Mesendoderm (in vitro differentiated cells): ENCODE measurements around the gene RHBDL2.

ENCODE experiments used
- DNase-seq: peaks from one replicate; pipeline ENCODE4 v3.0.0; 2013
- H2AK5ac ChIP-seq: 2 replicates; pipeline ENCODE4 v1.6.1; 2013; ENCODE audit warnings: low read length, inconsistent platforms
- H2BK120ac ChIP-seq: 2 replicates; pipeline ENCODE4 v1.6.1; 2013; ENCODE audit warnings: low read depth, mild to moderate bottlenecking, low read length, moderate library complexity, mixed read lengths
- H2BK15ac ChIP-seq: replicated peaks from 2 replicates; pipeline ENCODE4 v1.6.1; 2013; ENCODE audit warnings: low read depth, mild to moderate bottlenecking, moderate library complexity
- H2BK5ac ChIP-seq: 2 replicates; pipeline ENCODE4 v1.6.1; 2013; ENCODE audit warnings: low read length, inconsistent platforms
- H3K18ac ChIP-seq: 2 replicates; pipeline ENCODE4 v1.6.1; 2013; ENCODE audit warnings: mild to moderate bottlenecking, low read length, mixed read lengths
- H3K23ac ChIP-seq: one replicate; pipeline ENCODE4 v1.6.1; 2013; ENCODE audit warnings: low read length
- H3K27ac ChIP-seq: 2 replicates; pipeline ENCODE4 v1.5.1; 2013; ENCODE audit warnings: low read depth, mild to moderate bottlenecking, inconsistent platforms, low read length, moderate library complexity
- H3K27me3 ChIP-seq: 2 replicates; pipeline ENCODE4 v1.6.1; 2013; ENCODE audit warnings: low read length, control low read depth, mild to moderate bottlenecking, inconsistent platforms; ENCODE audit not compliant: insufficient read depth, poor library complexity
- H3K36me3 ChIP-seq: 2 replicates; pipeline ENCODE4 v1.6.1; 2013; ENCODE audit warnings: low read length, inconsistent platforms; ENCODE audit not compliant: control insufficient read depth, insufficient read depth
- H3K4ac ChIP-seq: one replicate; pipeline ENCODE4 v1.6.1; 2013; ENCODE audit warnings: low read depth, mild to moderate bottlenecking, low read length, moderate library complexity
- H3K4me1 ChIP-seq: 2 replicates; pipeline ENCODE4 v1.6.1; 2013; ENCODE audit warnings: low read depth, low read length, inconsistent platforms; ENCODE audit not compliant: control insufficient read depth
- H3K4me2 ChIP-seq: 2 replicates; pipeline ENCODE4 v1.6.1; 2013; ENCODE audit warnings: low read length
- H3K4me3 ChIP-seq: 2 replicates; pipeline ENCODE4 v1.5.1; 2013; ENCODE audit warnings: mild to moderate bottlenecking, low read length
- H3K56ac ChIP-seq: one replicate; pipeline ENCODE4 v1.6.1; 2013; ENCODE audit warnings: low read length
- H3K79me1 ChIP-seq: 2 replicates; pipeline ENCODE4 v1.6.1; 2013; ENCODE audit warnings: low read length, inconsistent platforms
- H3K79me2 ChIP-seq: 2 replicates; pipeline ENCODE4 v1.6.1; 2013; ENCODE audit warnings: mild to moderate bottlenecking, low read length; ENCODE audit not compliant: control insufficient read depth, insufficient read depth
- H3K9ac ChIP-seq: 2 replicates; pipeline ENCODE4 v1.6.1; 2013; ENCODE audit warnings: low read length, inconsistent platforms
- H4K5ac ChIP-seq: one replicate; pipeline ENCODE4 v1.6.1; 2013; ENCODE audit warnings: low read length
- H4K8ac ChIP-seq: one replicate; pipeline ENCODE4 v1.6.1; 2013; ENCODE audit warnings: low read depth, mild to moderate bottlenecking, control low read depth, low read length, moderate library complexity
- WGBS: extraction: QIAGEN DNeasy Blood & Tissue Kit; methylation state at CpG from one replicate; pipeline ENCODE4 v1.1.7; 2013; ENCODE audit warnings: low lambda C conversion rate, missing lambda C conversion rate; ENCODE audit not compliant: insufficient coverage; ENCODE audit errors: extremely low coverage; 5-methylcytosine and 5-hydroxymethylcytosine counted together

RHBDL2 gene

GRCh38 chr1:38929476-38929875, 12.2 kb downstream of the RHBDL2 start:
- no peak overlapping the region for H3K56ac ChIP-seq
- no peaks in the 10 kb centered on the region for H3K36me3 ChIP-seq
- no peak overlapping the region for H4K8ac ChIP-seq
- no peak overlapping the region for H2BK120ac ChIP-seq
- H3K27me3 ChIP-seq, result no peaks in the 10 kb centered on the region
- H3K9ac ChIP-seq, result no peak overlapping the region
- H3K23ac ChIP-seq, result no peak overlapping the region
- no peak overlapping the region for H3K18ac ChIP-seq
- no peak overlapping the region for H3K27ac ChIP-seq
- H3K79me2 ChIP-seq, result no peaks in the 10 kb centered on the region
- H2AK5ac ChIP-seq, result no peak overlapping the region
- no peaks in the 10 kb centered on the region for H3K4me1 ChIP-seq
- no peak for DNase-seq
- no peak overlapping the region for H2BK5ac ChIP-seq
- no peak overlapping the region for H3K4me3 ChIP-seq
- H3K79me1 ChIP-seq, result no peaks in the 10 kb centered on the region
- WGBS, result no CpG with 5 or more reads among the region's 6 CpGs
- H2BK15ac ChIP-seq, result no peak overlapping the region
- no peak overlapping the region for H4K5ac ChIP-seq
- no peak overlapping the region for H3K4me2 ChIP-seq
- no peak overlapping the region for H3K4ac ChIP-seq

- H2BK15ac ChIP-seq, result no peak overlapping the region
- H3K27ac ChIP-seq, result no peak overlapping the region
- H3K18ac ChIP-seq, result no peak overlapping the region
- no peak overlapping the region for H3K56ac ChIP-seq
- H3K4me2 ChIP-seq, result no peak overlapping the region
- WGBS, result no CpG with 5 or more reads among the region's 8 CpGs
- H3K4ac ChIP-seq, result no peak overlapping the region
- no peak overlapping the region for H2BK5ac ChIP-seq
- no peak overlapping the region for H4K8ac ChIP-seq
- H4K5ac ChIP-seq, result no peak overlapping the region
- no peak overlapping the region for H3K23ac ChIP-seq
- H3K36me3 ChIP-seq, result no peaks in the 10 kb centered on the region
- no peak overlapping the region for H3K4me3 ChIP-seq
- no peak overlapping the region for H2AK5ac ChIP-seq
- no peak overlapping the region for H3K9ac ChIP-seq
- no peak overlapping the region for H2BK120ac ChIP-seq
- no peaks in the 10 kb centered on the region for H3K27me3 ChIP-seq
- no peaks in the 10 kb centered on the region for H3K4me1 ChIP-seq
- no peaks in the 10 kb centered on the region for H3K79me2 ChIP-seq
- no peaks in the 10 kb centered on the region for H3K79me1 ChIP-seq
- DNase-seq, result no peak
These were observed 12.6 kb downstream of the RHBDL2 start for GRCh38 chr1:38929054-38929453.

- Histone ChIP-seq H4K5ac (no peak overlapping the region), H2AK5ac (no peak overlapping the region), H2BK5ac (no peak overlapping the region), H3K4me2 (no peak overlapping the region), H3K27ac (no peak overlapping the region), H3K79me2 (no peaks in the 10 kb centered on the region), H3K4me1 (no peaks in the 10 kb centered on the region), H3K36me3 (no peaks in the 10 kb centered on the region), H3K9ac (no peak overlapping the region), H3K79me1 (no peaks in the 10 kb centered on the region), H3K18ac (no peak overlapping the region), H2BK15ac (no peak overlapping the region), H4K8ac (no peak overlapping the region), H3K23ac (no peak overlapping the region), H2BK120ac (no peak overlapping the region), H3K27me3 (no peaks in the 10 kb centered on the region), H3K4me3 (no peak overlapping the region), H3K56ac (no peak overlapping the region), H3K4ac (no peak overlapping the region)
- no CpG with 5 or more reads among the region's 3 CpGs for WGBS
- no peak for DNase-seq
These were observed 15.5 kb downstream of the RHBDL2 start for GRCh38 chr1:38926091-38926490.

- H3K4ac ChIP-seq, result no peak overlapping the region
- WGBS, result no CpG with 5 or more reads among the region's 2 CpGs
- no peaks in the 10 kb centered on the region for H3K27me3 ChIP-seq
- DNase-seq, result no peak
- H2BK5ac ChIP-seq, result no peak overlapping the region
- no peaks in the 10 kb centered on the region for H3K36me3 ChIP-seq
- H2BK120ac ChIP-seq, result no peak overlapping the region
- H3K79me1 ChIP-seq, result no peaks in the 10 kb centered on the region
- H2AK5ac ChIP-seq, result no peak overlapping the region
- H4K8ac ChIP-seq, result no peak overlapping the region
- H3K79me2 ChIP-seq, result no peaks in the 10 kb centered on the region
- H3K23ac ChIP-seq, result no peak overlapping the region
- no peak overlapping the region for H3K4me3 ChIP-seq
- no peak overlapping the region for H4K5ac ChIP-seq
- no peak overlapping the region for H2BK15ac ChIP-seq
- H3K56ac ChIP-seq, result no peak overlapping the region
- H3K4me1 ChIP-seq, result no peaks in the 10 kb centered on the region
- H3K18ac ChIP-seq, result no peak overlapping the region
- no peak overlapping the region for H3K4me2 ChIP-seq
- no peak overlapping the region for H3K27ac ChIP-seq
- H3K9ac ChIP-seq, result no peak overlapping the region
These were observed 16.2 kb downstream of the RHBDL2 start for GRCh38 chr1:38925391-38925790.

GRCh38 chr1:38923607-38924006, 18.0 kb downstream of the RHBDL2 start:
- no peaks in the 10 kb centered on the region for H3K27me3 ChIP-seq
- no peak overlapping the region for H3K4me3 ChIP-seq
- no peak overlapping the region for H2BK15ac ChIP-seq
- WGBS, result no CpG with 5 or more reads among the region's 3 CpGs
- no peak overlapping the region for H3K56ac ChIP-seq
- no peaks in the 10 kb centered on the region for H3K79me2 ChIP-seq
- no peak overlapping the region for H3K23ac ChIP-seq
- no peak overlapping the region for H4K5ac ChIP-seq
- no peak overlapping the region for H3K27ac ChIP-seq
- H3K4me1 ChIP-seq, result no peaks in the 10 kb centered on the region
- H3K4ac ChIP-seq, result no peak overlapping the region
- no peak overlapping the region for H3K18ac ChIP-seq
- no peak for DNase-seq
- no peaks in the 10 kb centered on the region for H3K79me1 ChIP-seq
- H2AK5ac ChIP-seq, result no peak overlapping the region
- H3K9ac ChIP-seq, result no peak overlapping the region
- H2BK120ac ChIP-seq, result no peak overlapping the region
- H4K8ac ChIP-seq, result no peak overlapping the region
- H3K36me3 ChIP-seq, result no peaks in the 10 kb centered on the region
- no peak overlapping the region for H2BK5ac ChIP-seq
- no peak overlapping the region for H3K4me2 ChIP-seq

GRCh38 chr1:38919130-38919529, 22.5 kb downstream of the RHBDL2 start:
- H3K79me2 ChIP-seq, result no peaks in the 10 kb centered on the region

More at GRCh38 chr1:38919130-38919529, 22.5 kb downstream of the RHBDL2 start:
- no peaks in the 10 kb centered on the region for H3K79me1 ChIP-seq
- H2AK5ac ChIP-seq, result no peak overlapping the region
- no peak overlapping the region for H4K5ac ChIP-seq
- no peak overlapping the region for H3K4me3 ChIP-seq
- no peak overlapping the region for H4K8ac ChIP-seq
- H3K9ac ChIP-seq, result no peak overlapping the region
- WGBS, result no CpG with 5 or more reads among the region's 3 CpGs
- no peaks in the 10 kb centered on the region for H3K27me3 ChIP-seq
- no peak overlapping the region for H2BK5ac ChIP-seq
- H2BK120ac ChIP-seq, result no peak overlapping the region
- H3K4me2 ChIP-seq, result no peak overlapping the region
- no peak overlapping the region for H2BK15ac ChIP-seq
- no peak overlapping the region for H3K23ac ChIP-seq
- no peak overlapping the region for H3K56ac ChIP-seq
- H3K18ac ChIP-seq, result no peak overlapping the region
- H3K27ac ChIP-seq, result no peak overlapping the region
- H3K4me1 ChIP-seq, result no peaks in the 10 kb centered on the region
- no peak for DNase-seq
- no peaks in the 10 kb centered on the region for H3K36me3 ChIP-seq
- no peak overlapping the region for H3K4ac ChIP-seq
